HG03469 (cell line): ENCODE measurements around the gene POU5F1.
"Not testable (repeated sequence)": the region's sequence is repeated elsewhere in the genome, so short reads cannot be mapped to it uniquely, and the experiment has no call there.

Experiments
- ATAC-seq: cut with Tn5 transposase; IDR thresholded peaks from one replicate; pipeline ENCODE4 v1.9.1; 2021; ENCODE audit warnings: mild to moderate bottlenecking, moderate library complexity, moderate number of reproducible peaks; ENCODE audit not compliant: unreplicated experiment

Gene POU5F1

GRCh38 chr6:31170600-31170881, at the start of gene POU5F1:
POU5F1 (minus strand) TSS chr6:31170682; CDS start chr6:31170620, 62 bp downstream.
- no peak for ATAC-seq

GRCh38 chr6:31216208-31216898, 45.9 kb upstream of the POU5F1 start:
- no peak for ATAC-seq

- not testable (repeated sequence) for ATAC-seq
These were observed 44.7 kb upstream of the POU5F1 start for GRCh38 chr6:31215216-31215615.

GRCh38 chr6:31214516-31214915, 44.0 kb upstream of the POU5F1 start:
- ATAC-seq = no peak

GRCh38 chr6:31210741-31211532, 40.5 kb upstream of the POU5F1 start:
- ATAC-seq = no peak

- no peak for ATAC-seq
These were observed 39.6 kb upstream of the POU5F1 start for GRCh38 chr6:31210123-31210522.

GRCh38 chr6:31209137-31209536, 38.7 kb upstream of the POU5F1 start:
- ATAC-seq = no peak

GRCh38 chr6:31208506-31208905, 38.0 kb upstream of the POU5F1 start:
- no peak for ATAC-seq

GRCh38 chr6:31205638-31206037, 35.2 kb upstream of the POU5F1 start:
- no peak for ATAC-seq

GRCh38 chr6:31204751-31205145, 34.3 kb upstream of the POU5F1 start:
- ATAC-seq = no peak

- peak; percentile 37 for ATAC-seq
These were observed 33.0 kb upstream of the POU5F1 start for GRCh38 chr6:31203345-31203979.

GRCh38 chr6:31202259-31203166, 32.0 kb upstream of the POU5F1 start:
- no peak for ATAC-seq

GRCh38 chr6:31199105-31199452, 28.6 kb upstream of the POU5F1 start:
- ATAC-seq = not testable (repeated sequence)

GRCh38 chr6:31197559-31198305, 27.2 kb upstream of the POU5F1 start:
- peak; percentile 39 for ATAC-seq

GRCh38 chr6:31196251-31197022, 26.0 kb upstream of the POU5F1 start:
- not testable (repeated sequence) for ATAC-seq

- ATAC-seq = not testable (repeated sequence)
These were observed 25.0 kb upstream of the POU5F1 start for GRCh38 chr6:31195308-31195979.

GRCh38 chr6:31194061-31194834, 23.8 kb upstream of the POU5F1 start:
- no peak for ATAC-seq

GRCh38 chr6:31193206-31193605, 22.7 kb upstream of the POU5F1 start:
- no peak for ATAC-seq
